Measurements from ENCODE around the gene GIMAP1.

The GIMAP1 gene

GRCh38 chr7:150753239-150753638 is 36.8 kb downstream of the GIMAP1 start:
- DNase-seq: no peak

GRCh38 chr7:150753826-150754603 is 37.6 kb downstream of the GIMAP1 start:
- peak; percentile 45 for DNase-seq

- no peak for DNase-seq
These were observed 38.5 kb downstream of the GIMAP1 start for GRCh38 chr7:150754951-150755350.

GRCh38 chr7:150755473-150756099 is 39.2 kb downstream of the GIMAP1 start:
- peak; percentile 73 for DNase-seq

GRCh38 chr7:150756166-150756565 is 39.8 kb downstream of the GIMAP1 start:
- DNase-seq: no peak

GRCh38 chr7:150756858-150757257 is 40.4 kb downstream of the GIMAP1 start:
- DNase-seq: peak; percentile 8

- DNase-seq: no peak
These were observed 43.1 kb downstream of the GIMAP1 start for GRCh38 chr7:150759479-150759878.

- no peak for DNase-seq
These were observed 49.9 kb downstream of the GIMAP1 start for GRCh38 chr7:150766334-150766709.

- no peak for DNase-seq
These were observed 53.4 kb downstream of the GIMAP1 start for GRCh38 chr7:150769768-150770167.
